NCI-H1694 treated with DMSO at 0.1 percent for 48 hours (cell line): ENCODE data around the gene UHMK1.

ENCODE experiments used
- DNase-seq: peaks from one replicate; lab custom pipeline; 2025; lab: John Stamatoyannopoulos, UW

Gene UHMK1

GRCh38 chr1:162530307-162530987 lies 32.8 kb downstream of the UHMK1 start:
- no peak for DNase-seq

GRCh38 chr1:162530988-162531319 lies 33.3 kb downstream of the UHMK1 start:
- DNase-seq: no peak

GRCh38 chr1:162535501-162535900 lies 37.9 kb downstream of the UHMK1 start:
- DNase-seq: no peak

- DNase-seq: no peak
Observed at GRCh38 chr1:162536511-162536910, 38.9 kb downstream of the UHMK1 start.

- DNase-seq: no peak
Observed at GRCh38 chr1:162537216-162537615, 39.6 kb downstream of the UHMK1 start.

GRCh38 chr1:162538815-162539431 lies 41.3 kb downstream of the UHMK1 start:
- DNase-seq: no peak

- DNase-seq: no peak
Observed at GRCh38 chr1:162541619-162542141, 44.1 kb downstream of the UHMK1 start.

GRCh38 chr1:162543228-162543627 lies 45.6 kb downstream of the UHMK1 start:
- no peak for DNase-seq

GRCh38 chr1:162548170-162548569 lies 50.6 kb downstream of the UHMK1 start:
- no peak for DNase-seq

- no peak for DNase-seq
Observed at GRCh38 chr1:162549001-162549400, 51.4 kb downstream of the UHMK1 start.

GRCh38 chr1:162550925-162551324 lies 53.3 kb downstream of the UHMK1 start:
- no peak for DNase-seq

GRCh38 chr1:162551969-162552683 lies 54.5 kb downstream of the UHMK1 start:
- no peak for DNase-seq

GRCh38 chr1:162552684-162553252 lies 55.1 kb downstream of the UHMK1 start:
- DNase-seq: no peak

- no peak for DNase-seq
Observed at GRCh38 chr1:162554258-162554657, 56.6 kb downstream of the UHMK1 start.

GRCh38 chr1:162557536-162557935 lies 59.9 kb downstream of the UHMK1 start:
- DNase-seq: no peak

- DNase-seq: no peak
Observed at GRCh38 chr1:162560303-162561036, 62.9 kb downstream of the UHMK1 start.

GRCh38 chr1:162561037-162561615 lies 63.5 kb downstream of the UHMK1 start:
- DNase-seq: peak; percentile 94

GRCh38 chr1:162561616-162562469 lies 64.2 kb downstream of the UHMK1 start, which contains the start of gene UAP1:
TSS of gene UAP1 (plus strand) at chr1:162561722. CDS start at chr1:162566069, 4,347 bp downstream.
- peak; percentile 6 for DNase-seq

GRCh38 chr1:162562470-162562828 lies 64.8 kb downstream of the UHMK1 start:
- DNase-seq: no peak

- no peak for DNase-seq
Observed at GRCh38 chr1:162564762-162565218, 67.2 kb downstream of the UHMK1 start.

GRCh38 chr1:162565460-162565859 lies 67.8 kb downstream of the UHMK1 start:
- no peak for DNase-seq
